ENCODE data around the gene LRFN2. TPM values are rescaled to one million over a fixed set of nuclear protein-coding genes. Genes with fewer than 3 reads are reported as not detected.

The LRFN2 gene
- total and polyA plus RNA-seq, 2 of the 8 experiments (the other 6 are each of a cell fraction or from before 2014, with no cell fraction given): 2.3 TPM

DNA sequence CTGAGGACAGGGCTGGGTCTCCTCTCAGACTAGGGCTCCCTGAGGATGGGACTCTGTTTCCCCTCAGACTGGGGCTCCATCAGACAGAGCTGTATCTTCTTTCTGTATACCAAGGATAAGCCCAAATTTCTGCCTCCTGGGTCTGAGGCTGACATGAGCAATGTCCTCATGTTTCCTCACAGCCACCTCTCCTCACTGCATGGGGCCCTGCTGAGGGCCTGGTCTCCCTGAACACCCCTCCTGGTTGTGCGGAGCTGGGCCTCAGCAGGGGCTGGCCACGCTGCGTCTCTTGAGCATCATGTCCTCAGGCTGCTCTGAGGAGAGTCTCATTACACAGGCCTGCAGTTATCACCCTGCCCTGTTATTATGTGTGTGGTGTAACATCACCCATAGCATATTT lies 144.6 kb downstream of the LRFN2 start:
- H3K18ac ChIP-seq (ENCODE audit: extremely low read depth, low read length): no peak overlapping the region
- H3K9ac ChIP-seq (replicated peaks in 1 of 4; ENCODE audit: extremely low read depth in 1 of 4, low read depth in 3 of 4, low read length in 3 of 4): no peak overlapping the region
- no peaks in the 10 kb centered on the region for H3K9me3 ChIP-seq (ENCODE audit: insufficient read depth in 2 of 2, low read depth in 1 of 2, low read length in 1 of 2)
- H3K14ac ChIP-seq (ENCODE audit: insufficient read length): no peak overlapping the region
- no peak overlapping the region for H3K4me3 ChIP-seq (ENCODE audit: extremely low read depth in 1 of 4, insufficient read depth in 2 of 4, low read depth in 3 of 4, low read length in 4 of 4)
- 97% methylated on average over 3 of the region's 3 CpGs; no CpG with 5 or more reads in 1 of the 2 experiments for WGBS, 2 experiments (ENCODE audit: extremely low coverage in 1 of 2, insufficient coverage in 1 of 2, insufficient read length in 1 of 2, insufficient replicate concordance in 2 of 2, low coverage in 1 of 2, low lambda C conversion rate in 2 of 2, missing lambda C conversion rate in 1 of 2)
- H2BK120ac ChIP-seq (replicated peaks; ENCODE audit: low read depth, low read length): no peak overlapping the region
- TF ChIP-seq KDM1A (IDR thresholded peaks at IDR 0.05; ENCODE audit: borderline replicate concordance, low read length) (no peak), SRF (IDR thresholded peaks at IDR 0.05; ENCODE audit: low read depth, low read length) (no peak), CBX8 (IDR thresholded peaks at IDR 0.05; ENCODE audit: borderline replicate concordance, low read depth, low read length) (no peak), SUZ12 (IDR thresholded peaks at IDR 0.05; ENCODE audit: low read length) (no peak), NRF1 (IDR thresholded peaks at IDR 0.05; ENCODE audit: low read depth, low read length) (no peak), JUND (IDR thresholded peaks at IDR 0.05; ENCODE audit: low read length) (no peak), RNF2 (IDR thresholded peaks at IDR 0.05; ENCODE audit: borderline replicate concordance, low read depth, low read length, missing control alignments, poor library complexity, severe bottlenecking) (no peak), BCL11A (IDR thresholded peaks at IDR 0.05; ENCODE audit: low read depth in 2 of 2, low read length in 2 of 2) (no peak), SP1 (IDR thresholded peaks at IDR 0.05; ENCODE audit: low read depth, low read length) (no peak), POU5F1 (IDR thresholded peaks at IDR 0.05; ENCODE audit: low read depth, low read length) (no peak), JUN (IDR thresholded peaks at IDR 0.05; ENCODE audit: low read depth, low read length) (no peak)
- TF ChIP-seq, protein P1, sequence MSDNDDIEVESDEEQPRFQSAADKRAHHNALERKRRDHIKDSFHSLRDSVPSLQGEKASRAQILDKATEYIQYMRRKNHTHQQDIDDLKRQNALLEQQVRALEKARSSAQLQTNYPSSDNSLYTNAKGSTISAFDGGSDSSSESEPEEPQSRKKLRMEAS (IDR thresholded peaks at IDR 0.05): no peak
- no peaks in the 10 kb centered on the region for H3K36me3 ChIP-seq (ENCODE audit: control insufficient read depth in 2 of 4, insufficient read depth in 4 of 4, low read length in 3 of 4)
- no peak overlapping the region for H2BK20ac ChIP-seq (ENCODE audit: low read length)
- POLR2A ChIA-PET (ENCODE audit: partially characterized antibody): no interaction called here
- no peak overlapping the region for H4K8ac ChIP-seq (ENCODE audit: extremely low read depth, insufficient read depth, low read length)
- H3K27me3 ChIP-seq (replicated peaks in 1 of 4; ENCODE audit: control insufficient read depth in 3 of 4, extremely low read depth in 1 of 4, insufficient read depth in 3 of 4, low read length in 3 of 4): no peaks in the 10 kb centered on the region
- no peak for DNase-seq (ENCODE audit: low read depth in 1 of 2, low spot score in 2 of 2)
- H4K91ac ChIP-seq (replicated peaks; ENCODE audit: insufficient read length, low read length): no peak overlapping the region
- H2AK5ac ChIP-seq (ENCODE audit: low read depth, low read length): no peak overlapping the region
- no peak overlapping the region for H2BK12ac ChIP-seq (ENCODE audit: low read depth, low read length)
- CTCF ChIA-PET (ENCODE audit: partially characterized antibody): interaction anchor here (1.2 to 2.3 kb wide), 4 partner anchors 9 to 403 kb away, joined by 3 to 8 read pairs (median 4); no protein-coding TSS in a partner anchor
- no peak overlapping the region for H2AFZ ChIP-seq (ENCODE audit: low read length)
- H3K4me2 ChIP-seq (ENCODE audit: insufficient read depth in 1 of 2, low read depth in 2 of 2, low read length in 2 of 2): no peak overlapping the region
- H3K23ac ChIP-seq (ENCODE audit: insufficient read length): no peak overlapping the region
- H3K4me1 ChIP-seq (replicated peaks in 1 of 4; ENCODE audit: control insufficient read depth in 3 of 4, insufficient read depth in 4 of 4, low read length in 3 of 4): peaks cover 0 to 2% (median 0%) of the 10 kb centered on the region in 4 experiments; a peak in 2 of 7 replicates
- H2BK5ac ChIP-seq (ENCODE audit: low read depth, low read length): no peak overlapping the region
- no peak overlapping the region for H3K27ac ChIP-seq (ENCODE audit: low read depth, low read length)
- no peak overlapping the region for H3K4ac ChIP-seq (replicated peaks; ENCODE audit: insufficient read length, low read depth, low read length)
- H2BK15ac ChIP-seq (ENCODE audit: low read length): no peak overlapping the region
- no peak for FAIRE-seq
- 0 out of 2 replicates have a peak, but pooled peaks cover 2% of the 10 kb centered on the region for H3K23me2 ChIP-seq (ENCODE audit: low read depth, low read length)
- no peak overlapping the region for H3K56ac ChIP-seq (replicated peaks; ENCODE audit: insufficient read length, low read depth, low read length)
- no peaks in the 10 kb centered on the region for H3K79me1 ChIP-seq (ENCODE audit: low read depth, low read length)
- H3K79me2 ChIP-seq (ENCODE audit: control insufficient read depth in 1 of 2, insufficient read depth in 2 of 2, low read length in 2 of 2): no peaks in the 10 kb centered on the region
- no peaks in the 10 kb centered on the region for H4K20me1 ChIP-seq (replicated peaks in 1 of 2; ENCODE audit: control insufficient read depth in 1 of 2, insufficient read depth in 2 of 2, low read length in 2 of 2)
- H4K5ac ChIP-seq (ENCODE audit: insufficient read length, low read depth, low read length): no peak overlapping the region

Data from H1 (cell line).